Measurements from ENCODE around the gene LIPG.

DNA sequence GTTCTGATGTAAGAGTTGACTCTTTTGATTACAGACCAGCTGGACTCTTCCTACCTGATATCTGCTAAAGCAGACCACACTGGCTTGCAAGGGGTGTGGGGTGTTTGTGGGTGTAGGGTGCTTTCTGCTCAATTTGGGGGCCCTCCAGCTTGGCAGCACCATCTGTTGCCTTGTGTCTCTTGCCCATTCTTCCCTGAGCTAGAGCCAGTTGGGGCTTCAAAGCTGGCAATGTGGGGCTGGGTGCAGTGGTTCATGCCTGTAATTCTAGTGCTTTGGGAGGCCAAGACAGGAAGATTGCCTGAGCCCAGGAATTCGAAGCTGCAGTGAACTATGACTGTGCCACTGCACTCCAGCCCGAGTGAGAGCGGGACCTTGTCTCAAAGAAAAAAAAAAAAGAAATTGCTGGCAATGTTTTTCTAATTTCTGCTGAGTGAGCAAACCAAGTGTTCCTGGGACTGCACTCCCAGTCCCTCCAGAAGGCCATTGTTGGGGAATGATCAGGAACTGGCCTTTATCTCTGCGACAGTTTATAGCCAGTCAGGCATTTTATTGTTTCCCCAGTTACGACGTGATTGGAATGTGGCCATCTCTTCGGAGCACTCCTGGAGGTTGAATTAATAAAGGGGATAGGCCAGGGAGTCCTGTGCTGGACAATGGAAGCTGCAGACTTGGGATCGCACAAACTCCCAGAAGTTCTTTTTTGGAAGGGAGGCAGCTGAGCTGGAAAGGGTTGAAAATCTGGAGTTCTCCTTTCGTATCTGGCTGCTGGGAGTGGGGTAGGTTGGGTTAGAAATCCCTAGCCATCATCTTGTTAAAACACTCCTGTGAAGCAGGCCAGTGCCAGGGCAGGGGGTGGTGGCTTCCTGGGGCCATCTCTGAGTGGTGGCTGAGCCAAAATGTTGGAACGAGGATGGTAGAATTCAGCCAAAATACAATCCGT is 57.2 kb downstream of the LIPG start:
- TF ChIP-seq SCRT1 (tag by site-specific recombination; IDR thresholded peaks at IDR 0.05; ENCODE audit: borderline replicate concordance) (no peak), ZNF777 (tag by site-specific recombination; IDR thresholded peaks at IDR 0.05; ENCODE audit: borderline replicate concordance) (no peak), ZNF549 (tag by site-specific recombination; IDR thresholded peaks at IDR 0.05) (no peak)
- TF ChIP-seq, protein P1, sequence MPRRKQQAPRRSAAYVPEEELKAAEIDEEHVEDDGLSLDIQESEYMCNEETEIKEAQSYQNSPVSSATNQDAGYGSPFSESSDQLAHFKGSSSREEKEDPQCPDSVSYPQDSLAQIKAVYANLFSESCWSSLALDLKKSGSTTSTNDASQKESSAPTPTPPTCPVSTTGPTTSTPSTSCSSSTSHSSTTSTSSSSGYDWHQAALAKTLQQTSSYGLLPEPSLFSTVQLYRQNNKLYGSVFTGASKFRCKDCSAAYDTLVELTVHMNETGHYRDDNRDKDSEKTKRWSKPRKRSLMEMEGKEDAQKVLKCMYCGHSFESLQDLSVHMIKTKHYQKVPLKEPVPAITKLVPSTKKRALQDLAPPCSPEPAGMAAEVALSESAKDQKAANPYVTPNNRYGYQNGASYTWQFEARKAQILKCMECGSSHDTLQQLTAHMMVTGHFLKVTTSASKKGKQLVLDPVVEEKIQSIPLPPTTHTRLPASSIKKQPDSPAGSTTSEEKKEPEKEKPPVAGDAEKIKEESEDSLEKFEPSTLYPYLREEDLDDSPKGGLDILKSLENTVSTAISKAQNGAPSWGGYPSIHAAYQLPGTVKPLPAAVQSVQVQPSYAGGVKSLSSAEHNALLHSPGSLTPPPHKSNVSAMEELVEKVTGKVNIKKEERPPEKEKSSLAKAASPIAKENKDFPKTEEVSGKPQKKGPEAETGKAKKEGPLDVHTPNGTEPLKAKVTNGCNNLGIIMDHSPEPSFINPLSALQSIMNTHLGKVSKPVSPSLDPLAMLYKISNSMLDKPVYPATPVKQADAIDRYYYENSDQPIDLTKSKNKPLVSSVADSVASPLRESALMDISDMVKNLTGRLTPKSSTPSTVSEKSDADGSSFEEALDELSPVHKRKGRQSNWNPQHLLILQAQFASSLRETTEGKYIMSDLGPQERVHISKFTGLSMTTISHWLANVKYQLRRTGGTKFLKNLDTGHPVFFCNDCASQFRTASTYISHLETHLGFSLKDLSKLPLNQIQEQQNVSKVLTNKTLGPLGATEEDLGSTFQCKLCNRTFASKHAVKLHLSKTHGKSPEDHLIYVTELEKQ (tag by site-specific recombination; IDR thresholded peaks at IDR 0.05; ENCODE audit: borderline replicate concordance): no peak
- TF ChIP-seq, protein P2, sequence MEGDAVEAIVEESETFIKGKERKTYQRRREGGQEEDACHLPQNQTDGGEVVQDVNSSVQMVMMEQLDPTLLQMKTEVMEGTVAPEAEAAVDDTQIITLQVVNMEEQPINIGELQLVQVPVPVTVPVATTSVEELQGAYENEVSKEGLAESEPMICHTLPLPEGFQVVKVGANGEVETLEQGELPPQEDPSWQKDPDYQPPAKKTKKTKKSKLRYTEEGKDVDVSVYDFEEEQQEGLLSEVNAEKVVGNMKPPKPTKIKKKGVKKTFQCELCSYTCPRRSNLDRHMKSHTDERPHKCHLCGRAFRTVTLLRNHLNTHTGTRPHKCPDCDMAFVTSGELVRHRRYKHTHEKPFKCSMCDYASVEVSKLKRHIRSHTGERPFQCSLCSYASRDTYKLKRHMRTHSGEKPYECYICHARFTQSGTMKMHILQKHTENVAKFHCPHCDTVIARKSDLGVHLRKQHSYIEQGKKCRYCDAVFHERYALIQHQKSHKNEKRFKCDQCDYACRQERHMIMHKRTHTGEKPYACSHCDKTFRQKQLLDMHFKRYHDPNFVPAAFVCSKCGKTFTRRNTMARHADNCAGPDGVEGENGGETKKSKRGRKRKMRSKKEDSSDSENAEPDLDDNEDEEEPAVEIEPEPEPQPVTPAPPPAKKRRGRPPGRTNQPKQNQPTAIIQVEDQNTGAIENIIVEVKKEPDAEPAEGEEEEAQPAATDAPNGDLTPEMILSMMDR (tag by site-specific recombination; IDR thresholded peaks at IDR 0.05): no peak
- TF ChIP-seq, protein P3, sequence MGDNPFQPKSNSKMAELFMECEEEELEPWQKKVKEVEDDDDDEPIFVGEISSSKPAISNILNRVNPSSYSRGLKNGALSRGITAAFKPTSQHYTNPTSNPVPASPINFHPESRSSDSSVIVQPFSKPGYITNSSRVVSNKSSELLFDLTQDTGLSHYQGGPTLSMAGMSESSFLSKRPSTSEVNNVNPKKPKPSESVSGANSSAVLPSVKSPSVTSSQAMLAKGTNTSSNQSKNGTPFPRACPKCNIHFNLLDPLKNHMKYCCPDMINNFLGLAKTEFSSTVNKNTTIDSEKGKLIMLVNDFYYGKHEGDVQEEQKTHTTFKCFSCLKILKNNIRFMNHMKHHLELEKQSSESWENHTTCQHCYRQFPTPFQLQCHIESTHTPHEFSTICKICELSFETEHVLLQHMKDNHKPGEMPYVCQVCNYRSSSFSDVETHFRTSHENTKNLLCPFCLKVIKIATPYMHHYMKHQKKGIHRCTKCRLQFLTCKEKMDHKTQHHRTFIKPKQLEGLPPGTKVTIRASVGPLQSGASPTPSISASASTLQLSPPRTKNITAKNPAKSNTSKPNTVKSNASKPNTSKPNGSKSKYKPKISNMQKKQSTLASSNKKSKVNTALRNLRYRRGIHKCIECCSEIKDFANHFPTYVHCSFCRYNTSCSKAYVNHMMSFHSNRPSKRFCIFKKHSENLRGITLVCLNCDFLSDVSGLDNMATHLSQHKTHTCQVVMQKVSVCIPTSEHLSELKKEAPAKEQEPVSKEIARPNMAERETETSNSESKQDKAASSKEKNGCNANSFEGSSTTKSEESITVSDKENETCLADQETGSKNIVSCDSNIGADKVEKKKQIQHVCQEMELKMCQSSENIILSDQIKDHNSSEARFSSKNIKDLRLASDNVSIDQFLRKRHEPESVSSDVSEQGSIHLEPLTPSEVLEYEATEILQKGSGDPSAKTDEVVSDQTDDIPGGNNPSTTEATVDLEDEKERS (tag by site-specific recombination; IDR thresholded peaks at IDR 0.05): no peak
